GM19351 (cell line): ENCODE data around the gene IQCK.
"Not testable (repeated sequence)": the region's sequence is repeated elsewhere in the genome, so short reads cannot be mapped to it uniquely, and the experiment has no call there.

ENCODE experiments used
- ATAC-seq: cut with Tn5 transposase; IDR thresholded peaks from one replicate; pipeline ENCODE4 v1.9.1; 2021; ENCODE audit warnings: mild to moderate bottlenecking, moderate library complexity; ENCODE audit not compliant: unreplicated experiment

Gene IQCK

DNA sequence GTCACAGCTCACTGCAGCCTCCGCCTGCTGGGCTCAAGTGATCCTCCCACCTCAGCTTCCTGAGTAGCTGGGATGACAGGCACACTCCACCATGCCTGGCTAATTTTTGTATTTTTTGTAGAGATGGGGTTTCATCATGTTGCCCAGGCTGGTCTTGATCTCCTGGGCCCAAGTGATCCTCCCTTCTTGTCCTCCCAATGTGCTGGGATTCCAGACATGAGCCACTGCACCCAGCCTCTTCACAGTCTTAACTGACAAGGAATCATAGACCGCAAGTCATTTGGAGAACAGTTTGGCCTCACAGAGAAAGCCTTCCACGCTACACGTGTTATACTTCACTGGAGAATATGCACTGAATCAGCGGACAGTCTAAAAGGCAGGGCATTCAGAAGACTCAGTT is 83.3 kb downstream of the IQCK start:
- ATAC-seq: not testable (repeated sequence)

- not testable (repeated sequence) for ATAC-seq
These were observed 83.8 kb downstream of the IQCK start for GRCh38 chr16:19801824-19802223.

DNA sequence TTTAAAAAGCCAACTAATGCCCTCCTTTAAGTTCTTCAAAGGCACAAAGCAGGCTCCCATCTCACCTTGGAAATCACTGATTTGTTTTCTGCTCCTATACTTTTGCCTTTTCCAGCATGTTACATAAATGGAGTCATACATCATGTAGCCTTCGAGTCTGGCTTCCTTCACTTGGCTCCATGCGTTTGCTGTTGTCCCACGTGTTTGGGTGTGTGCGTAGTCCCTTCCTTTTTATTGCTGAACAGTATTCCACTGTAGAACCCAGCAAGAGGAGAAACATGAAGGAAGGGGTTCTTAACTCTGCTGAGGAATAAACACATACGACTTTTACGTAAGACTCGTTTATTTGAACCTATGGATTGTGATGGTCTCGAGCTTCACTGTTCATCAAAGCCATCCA is 84.5 kb downstream of the IQCK start:
- no peak for ATAC-seq

DNA sequence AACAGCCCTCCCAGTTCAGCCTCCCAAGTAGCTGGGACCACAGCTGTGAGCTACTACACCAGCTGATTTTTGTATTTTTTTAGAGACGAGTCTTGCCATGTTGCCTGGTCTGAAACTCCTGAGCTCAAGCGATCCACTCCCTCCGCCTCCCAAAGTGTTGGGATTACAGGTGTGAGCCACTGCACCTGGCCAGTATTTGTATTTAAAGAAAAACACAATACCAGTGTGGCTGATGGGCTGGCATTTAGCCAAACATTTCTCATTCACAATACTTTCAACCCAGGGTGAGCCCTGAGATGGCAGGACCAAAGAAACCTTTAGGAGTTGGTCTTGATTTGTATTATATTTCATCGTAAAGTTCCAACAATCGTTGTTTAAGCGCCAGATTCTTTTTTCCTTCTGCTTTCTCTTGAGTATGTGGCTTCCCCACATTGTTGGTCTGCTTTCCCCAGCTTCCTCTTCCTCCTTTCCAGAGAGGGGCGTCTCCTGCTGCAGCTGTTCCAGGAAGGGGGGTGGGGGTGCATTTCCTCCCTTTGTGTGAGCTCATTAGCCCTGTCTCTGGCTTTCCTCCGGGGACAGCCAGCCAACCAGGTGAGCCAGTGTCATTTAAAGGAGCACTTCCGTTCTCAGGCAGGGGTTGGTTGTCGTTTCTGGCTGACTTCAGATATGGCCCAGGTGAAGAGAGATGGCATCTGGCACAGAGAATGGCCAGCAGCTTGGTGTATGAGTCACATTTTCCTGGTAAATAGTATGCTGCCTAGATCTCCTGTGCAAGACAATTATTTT is 86.7 kb downstream of the IQCK start:
- ATAC-seq: no peak

- ATAC-seq: no peak
These were observed 87.5 kb downstream of the IQCK start for GRCh38 chr16:19805459-19806162.

GRCh38 chr16:19808061-19808641 is 90.1 kb downstream of the IQCK start:
- no peak for ATAC-seq

DNA sequence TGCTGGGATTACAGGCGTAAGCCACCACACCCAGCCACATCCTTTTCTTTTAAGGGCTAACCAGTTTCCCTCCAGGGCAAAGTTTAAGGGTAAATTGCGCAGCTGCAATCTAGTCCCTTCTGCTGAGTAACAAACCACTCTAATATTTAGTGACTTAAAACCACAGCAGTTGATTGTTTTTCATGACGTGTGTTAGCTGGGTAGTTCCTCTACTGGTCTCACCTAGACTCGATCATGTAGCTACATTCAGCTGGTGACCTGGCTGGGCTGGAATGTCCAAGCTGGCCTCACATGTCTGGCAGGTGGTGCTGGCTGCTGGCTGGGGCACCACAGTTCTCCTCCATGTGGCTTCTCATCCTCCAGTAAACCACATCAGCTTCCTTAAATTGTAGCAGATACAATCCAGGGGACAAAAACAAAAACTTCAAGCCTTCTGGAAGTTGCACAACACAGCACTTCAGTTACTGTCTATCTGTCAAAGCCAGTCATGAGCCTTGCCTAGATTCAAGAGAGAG is 91.1 kb downstream of the IQCK start:
- ATAC-seq: no peak

- ATAC-seq: no peak
These were observed 91.6 kb downstream of the IQCK start for GRCh38 chr16:19809693-19810092.

- no peak for ATAC-seq
These were observed 93.0 kb downstream of the IQCK start for GRCh38 chr16:19810817-19811731.

DNA sequence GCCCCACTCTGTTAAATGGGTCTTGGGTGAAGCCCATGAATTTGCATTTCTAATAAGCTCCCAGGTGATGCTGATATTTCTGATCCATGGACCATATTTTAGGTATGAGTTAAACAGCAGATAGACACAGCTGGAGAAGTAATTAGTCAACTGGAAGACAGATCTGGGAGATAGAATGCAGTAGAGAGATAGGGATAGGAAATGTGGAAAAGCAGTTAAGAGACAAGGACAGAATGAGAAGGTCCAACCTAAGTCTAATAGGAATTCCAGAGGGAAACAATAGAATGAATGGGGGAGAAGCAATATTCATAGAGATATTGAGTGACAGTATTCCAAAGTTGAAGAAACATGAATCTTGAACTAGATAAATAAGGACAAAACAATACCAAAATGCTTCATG is 94.9 kb downstream of the IQCK start:
- ATAC-seq: no peak

- no peak for ATAC-seq
These were observed 97.3 kb downstream of the IQCK start for GRCh38 chr16:19815418-19815817.

DNA sequence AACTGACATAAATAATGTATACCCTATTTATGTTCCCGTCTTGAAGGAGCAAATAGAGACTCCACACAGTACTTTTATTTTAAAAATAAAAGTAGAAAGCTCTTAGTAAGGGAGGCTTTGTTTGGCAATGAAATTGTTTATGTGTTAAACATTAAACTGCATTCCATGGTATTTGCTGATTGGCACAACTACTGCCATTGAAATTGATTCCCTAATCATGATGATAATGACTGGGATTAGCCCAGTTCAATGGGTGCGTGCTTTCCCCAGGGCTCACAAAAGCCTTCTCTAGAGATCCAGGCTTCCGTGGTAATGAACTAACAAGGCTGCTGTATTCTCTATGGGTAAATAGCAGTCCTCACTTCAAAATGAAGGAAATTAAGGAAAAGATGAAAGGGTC is 99.1 kb downstream of the IQCK start:
- no peak for ATAC-seq

DNA sequence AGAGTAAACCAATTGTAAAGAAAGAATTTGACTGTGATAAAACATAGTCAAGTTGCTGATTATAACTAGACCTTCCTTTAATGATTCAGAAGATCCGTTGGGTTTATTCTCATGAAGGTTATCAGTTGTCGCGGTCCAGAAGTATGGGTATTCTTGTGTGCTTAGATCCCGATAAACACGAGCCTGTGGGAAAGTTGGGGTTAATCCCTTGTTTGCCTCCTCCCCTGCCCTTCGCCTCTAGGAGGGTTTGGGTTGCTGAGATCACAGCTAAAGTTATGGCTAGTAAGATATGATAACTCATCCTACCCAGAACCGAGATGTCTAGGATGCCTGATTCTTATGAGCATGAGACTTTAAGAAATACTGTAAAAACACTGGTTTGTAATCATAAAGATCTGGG is 99.8 kb downstream of the IQCK start:
- ATAC-seq: no peak

DNA sequence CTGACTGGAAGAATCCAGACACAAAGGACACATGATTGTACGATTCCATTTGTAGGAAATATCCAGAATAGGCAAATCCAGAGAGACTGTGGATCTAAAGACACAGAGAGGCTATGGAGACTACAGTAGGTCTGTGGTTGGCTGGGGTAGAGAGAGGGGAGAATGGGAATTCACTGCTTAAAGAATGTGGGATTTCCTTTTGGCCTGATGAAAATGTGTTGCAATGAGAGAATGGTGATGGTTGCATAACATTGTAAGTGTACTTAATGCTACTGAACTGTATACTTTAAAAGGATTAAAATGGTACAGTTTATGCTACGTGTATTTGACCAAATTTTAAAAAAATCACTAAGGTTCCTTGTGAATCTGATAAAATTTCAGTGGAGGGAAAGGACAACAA is 104.5 kb downstream of the IQCK start:
- ATAC-seq: no peak

GRCh38 chr16:19823322-19823721 is 105.3 kb downstream of the IQCK start:
- ATAC-seq: no peak

GRCh38 chr16:19824216-19824615 is 106.1 kb downstream of the IQCK start:
- ATAC-seq: no peak

DNA sequence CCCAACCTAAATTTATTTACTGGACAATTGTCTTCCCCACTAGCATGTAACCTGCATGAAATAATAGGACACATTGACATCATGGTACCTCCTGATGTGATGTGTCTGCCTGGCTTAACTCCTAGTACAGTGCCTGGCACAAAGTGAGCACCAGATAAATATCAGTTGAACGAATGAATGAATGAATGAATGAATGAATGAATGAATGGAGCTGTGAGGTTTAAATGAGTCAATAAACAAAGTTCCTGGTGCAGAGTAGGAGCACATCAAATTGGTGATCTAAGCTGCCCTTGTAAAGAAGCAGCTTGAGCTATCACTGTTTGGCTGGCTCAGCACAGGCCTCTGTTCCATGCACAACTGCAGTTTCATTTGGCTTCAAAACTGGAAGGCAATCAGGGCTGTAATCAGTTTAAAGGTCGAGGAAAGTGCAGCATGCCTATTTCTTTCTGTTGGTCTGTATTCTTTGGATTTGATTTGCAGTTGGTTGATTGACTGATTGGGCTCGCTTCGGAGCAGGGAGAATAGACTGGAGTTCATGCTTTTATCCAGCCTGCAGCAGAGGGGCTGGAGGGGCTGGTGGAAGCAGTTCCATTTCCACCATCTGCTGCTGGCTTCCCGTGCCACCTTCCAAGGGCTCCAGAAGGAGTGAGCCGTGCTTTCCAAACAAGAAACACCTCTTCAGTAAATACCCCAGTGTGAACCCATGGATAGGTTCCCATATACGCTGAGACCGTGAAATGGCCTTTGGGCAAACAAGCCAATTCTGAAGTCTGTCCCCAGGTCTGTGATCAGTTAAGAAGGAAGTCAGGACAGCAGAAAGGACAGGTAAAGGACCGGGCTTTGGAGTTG is 112.0 kb downstream of the IQCK start:
- no peak for ATAC-seq

GRCh38 chr16:19830902-19831560 is 113.0 kb downstream of the IQCK start:
- no peak for ATAC-seq

- ATAC-seq: no peak
These were observed 113.6 kb downstream of the IQCK start for GRCh38 chr16:19831678-19832077.
